ENCODE measurements around the gene PCBP4. TPM values are rescaled to one million over a fixed set of nuclear protein-coding genes. Genes with fewer than 3 reads are reported as not detected.

The PCBP4 gene
- total and polyA plus RNA-seq, 2 donors (not counting 1 experiment from before 2014, with no cell fraction given), result 15.3 to 25.6 TPM

DNA sequence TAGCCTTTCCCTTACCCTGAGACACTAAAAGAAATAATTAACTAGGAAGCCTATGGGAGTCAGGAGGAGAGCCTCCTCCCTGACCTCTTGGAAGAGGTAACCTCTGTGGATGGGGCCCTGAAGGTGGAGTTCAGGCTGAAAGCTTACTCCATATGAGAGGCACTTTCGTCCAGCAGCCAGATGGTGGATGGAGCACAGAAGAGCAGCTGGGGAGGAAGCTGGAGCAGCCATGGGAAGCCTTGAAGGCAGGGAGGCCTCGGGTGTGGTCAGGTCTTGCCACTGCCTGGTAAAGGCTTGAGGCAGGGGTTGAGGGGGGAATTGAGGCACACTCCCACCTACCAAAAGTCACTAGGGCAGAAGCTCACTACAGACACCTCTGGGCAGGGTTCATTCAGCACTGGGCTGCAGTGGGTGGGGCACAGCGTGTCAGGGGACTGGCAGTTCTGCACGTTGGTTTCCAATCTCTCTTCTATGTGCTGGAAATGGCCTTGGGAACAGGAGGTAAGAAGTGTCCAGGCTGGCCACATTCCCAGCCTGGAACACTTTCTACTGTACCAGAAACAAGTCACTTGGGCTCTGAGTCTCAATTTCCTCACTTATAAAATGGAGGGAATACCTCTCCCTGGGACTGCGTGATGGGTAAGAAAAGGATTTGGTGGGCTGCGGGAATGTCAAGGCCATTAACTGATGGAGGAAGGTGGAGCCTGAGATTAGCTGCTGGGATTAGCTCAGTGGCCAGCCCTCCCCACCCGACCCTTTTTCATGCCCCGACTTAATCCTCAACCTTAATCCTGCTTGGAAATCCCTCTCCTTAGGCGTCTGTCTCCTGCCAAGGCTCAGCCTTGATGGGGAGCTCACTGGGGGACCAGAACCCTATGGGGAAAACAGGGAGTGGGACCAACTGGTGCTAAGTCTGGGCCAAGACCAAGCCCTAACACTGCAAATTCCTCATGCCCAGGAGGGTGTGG is 5.4 kb downstream of the PCBP4 start:
- no peaks in the 10 kb centered on the region for H4K20me1 ChIP-seq (ENCODE audit: control insufficient read depth, insufficient read depth, low read length, poor library complexity, severe bottlenecking)

More for the DNA sequence above, 5.4 kb downstream of the PCBP4 start:
- no peak overlapping the region for H2AFZ ChIP-seq (ENCODE audit: insufficient read depth, low read depth, low read length, poor library complexity, severe bottlenecking)
- no peak for TF ChIP-seq EZH2 (IDR thresholded peaks at IDR 0.05; ENCODE audit: borderline replicate concordance, insufficient read depth, low read depth, low read length, poor library complexity, severe bottlenecking)
- TF ChIP-seq, protein P1, sequence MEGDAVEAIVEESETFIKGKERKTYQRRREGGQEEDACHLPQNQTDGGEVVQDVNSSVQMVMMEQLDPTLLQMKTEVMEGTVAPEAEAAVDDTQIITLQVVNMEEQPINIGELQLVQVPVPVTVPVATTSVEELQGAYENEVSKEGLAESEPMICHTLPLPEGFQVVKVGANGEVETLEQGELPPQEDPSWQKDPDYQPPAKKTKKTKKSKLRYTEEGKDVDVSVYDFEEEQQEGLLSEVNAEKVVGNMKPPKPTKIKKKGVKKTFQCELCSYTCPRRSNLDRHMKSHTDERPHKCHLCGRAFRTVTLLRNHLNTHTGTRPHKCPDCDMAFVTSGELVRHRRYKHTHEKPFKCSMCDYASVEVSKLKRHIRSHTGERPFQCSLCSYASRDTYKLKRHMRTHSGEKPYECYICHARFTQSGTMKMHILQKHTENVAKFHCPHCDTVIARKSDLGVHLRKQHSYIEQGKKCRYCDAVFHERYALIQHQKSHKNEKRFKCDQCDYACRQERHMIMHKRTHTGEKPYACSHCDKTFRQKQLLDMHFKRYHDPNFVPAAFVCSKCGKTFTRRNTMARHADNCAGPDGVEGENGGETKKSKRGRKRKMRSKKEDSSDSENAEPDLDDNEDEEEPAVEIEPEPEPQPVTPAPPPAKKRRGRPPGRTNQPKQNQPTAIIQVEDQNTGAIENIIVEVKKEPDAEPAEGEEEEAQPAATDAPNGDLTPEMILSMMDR (IDR thresholded peaks at IDR 0.05), result no peak
- Mint-ChIP-seq H3K4me3 (no peak overlapping the region), H3K4me1 (peaks cover 6% of the 10 kb centered on the region), H3K27ac (no peak overlapping the region), H3K9me3 (ENCODE audit: insufficient read depth) (no peaks in the 10 kb centered on the region), H3K27me3 (no peaks in the 10 kb centered on the region)
- H3K36me3 ChIP-seq (replicated peaks in 1 of 2; ENCODE audit: control extremely low read depth in 1 of 2, control insufficient read depth in 1 of 2, extremely low read depth in 1 of 2, insufficient read depth in 2 of 2, low read length in 1 of 2), result no peaks in the 10 kb centered on the region
- intact Hi-C loops (cut with micrococcal nuclease), result no loop called here
- H3K4me2 ChIP-seq (replicated peaks; ENCODE audit: low read depth, low read length, poor library complexity, severe bottlenecking), result no peak overlapping the region
- H3K27me3 ChIP-seq (replicated peaks in 1 of 4; ENCODE audit: control extremely low read depth in 1 of 4, control insufficient read depth in 3 of 4, insufficient read depth in 4 of 4, low read length in 3 of 4), result peaks cover 0 to 5% (median under 1%) of the 10 kb centered on the region in 4 experiments
- H3K9me3 ChIP-seq (ENCODE audit: control extremely low read depth in 1 of 3, control insufficient read depth in 2 of 3, insufficient read depth in 1 of 3, low read length in 2 of 3), result no peaks in the 10 kb centered on the region
- peaks cover 5 to 8% of the 10 kb centered on the region in 2 donors for H3K4me1 ChIP-seq (ENCODE audit: control insufficient read depth in 2 of 2, insufficient read depth in 2 of 2, low read length in 2 of 2)
- 71% methylated on average over 2 of the region's 9 CpGs for WGBS (ENCODE audit: insufficient coverage)
- no peak overlapping the region for H3K4me3 ChIP-seq (ENCODE audit: control extremely low read depth in 1 of 5, extremely low read depth in 1 of 5, insufficient read depth in 1 of 5, low read depth in 2 of 5, low read length in 4 of 5)
- no peak overlapping the region for H3K9ac ChIP-seq (ENCODE audit: low read length)
- CTCF ChIA-PET, result interaction anchor here (0.6 to 1.7 kb wide), 3 partner anchors 9 to 219 kb away, joined by 3 to 6 read pairs (median 3); partner anchors contain the start of gene PARP3
- no peak overlapping the region for H3K27ac ChIP-seq (ENCODE audit: low read length in 2 of 2)
- DNase-seq (no peak), ATAC-seq (ENCODE audit: low read depth) (no peak)
- POLR2A ChIA-PET, result no interaction called here
- H3K79me2 ChIP-seq (ENCODE audit: control insufficient read depth, insufficient read depth, low read length), result peaks cover 4% of the 10 kb centered on the region

All from B cell (primary cell).